Measurements from ENCODE around the gene ETNK2. TPM values are rescaled to one million over a fixed set of nuclear protein-coding genes. Genes with fewer than 3 reads are reported as not detected.
A peak's percentile ranks its signal among the peaks of the same experiment; 100 is the strongest.

ETNK2 gene
- polyA plus RNA-seq, 3 donors: not detected

- H3K36me3 Mint-ChIP-seq: no peaks in the 10 kb centered on the region
- Histone ChIP-seq H3K79me2 (ENCODE audit: insufficient read depth, low read length) (no peaks in the 10 kb centered on the region), H4K20me1 (ENCODE audit: insufficient read depth, low read length) (no peaks in the 10 kb centered on the region), H3K4me2 (replicated peaks; ENCODE audit: extremely low read depth, low read length, poor library complexity, severe bottlenecking) (no peak overlapping the region), H3K9me3 (replicated peaks in 1 of 2; ENCODE audit: control insufficient read depth in 1 of 2, insufficient read depth in 1 of 2, low read length in 2 of 2) (no peaks in the 10 kb centered on the region), H3K27me3 (ENCODE audit: control insufficient read depth in 2 of 2, insufficient read depth in 2 of 2, low read length in 2 of 2) (peaks cover 0 to 2% of the 10 kb centered on the region in 2 donors), H3K27ac (ENCODE audit: low read depth in 1 of 2, low read length in 2 of 2) (no peak overlapping the region), H2AFZ (ENCODE audit: insufficient read depth, low read depth, low read length, poor library complexity, severe bottlenecking) (no peak overlapping the region), H3K4me3 (replicated peaks in 1 of 3; ENCODE audit: low read depth in 2 of 3, low read length in 3 of 3) (no peak overlapping the region), H3K4me1 (ENCODE audit: control insufficient read depth in 1 of 2, insufficient read depth in 2 of 2, low read length in 2 of 2) (peaks cover 15 to 17% of the 10 kb centered on the region in 2 donors), H3K36me3 (replicated peaks in 1 of 2; ENCODE audit: control insufficient read depth in 1 of 2, insufficient read depth in 2 of 2, low read length in 2 of 2) (no peaks in the 10 kb centered on the region), H3K9ac (ENCODE audit: insufficient read depth, low read length, poor library complexity, severe bottlenecking) (no peak overlapping the region)
- intact Hi-C loops (cut with micrococcal nuclease): no loop called here
- no peaks in the 10 kb centered on the region for H3K9me3 Mint-ChIP-seq
- H3K27ac Mint-ChIP-seq: peak overlapping the region in 4 of 7 donors; percentile 1 to 70 (median 62)
- peak in 2 of 3 donors; percentile 10 to 62 for DNase-seq
- TF ChIP-seq, protein P1, sequence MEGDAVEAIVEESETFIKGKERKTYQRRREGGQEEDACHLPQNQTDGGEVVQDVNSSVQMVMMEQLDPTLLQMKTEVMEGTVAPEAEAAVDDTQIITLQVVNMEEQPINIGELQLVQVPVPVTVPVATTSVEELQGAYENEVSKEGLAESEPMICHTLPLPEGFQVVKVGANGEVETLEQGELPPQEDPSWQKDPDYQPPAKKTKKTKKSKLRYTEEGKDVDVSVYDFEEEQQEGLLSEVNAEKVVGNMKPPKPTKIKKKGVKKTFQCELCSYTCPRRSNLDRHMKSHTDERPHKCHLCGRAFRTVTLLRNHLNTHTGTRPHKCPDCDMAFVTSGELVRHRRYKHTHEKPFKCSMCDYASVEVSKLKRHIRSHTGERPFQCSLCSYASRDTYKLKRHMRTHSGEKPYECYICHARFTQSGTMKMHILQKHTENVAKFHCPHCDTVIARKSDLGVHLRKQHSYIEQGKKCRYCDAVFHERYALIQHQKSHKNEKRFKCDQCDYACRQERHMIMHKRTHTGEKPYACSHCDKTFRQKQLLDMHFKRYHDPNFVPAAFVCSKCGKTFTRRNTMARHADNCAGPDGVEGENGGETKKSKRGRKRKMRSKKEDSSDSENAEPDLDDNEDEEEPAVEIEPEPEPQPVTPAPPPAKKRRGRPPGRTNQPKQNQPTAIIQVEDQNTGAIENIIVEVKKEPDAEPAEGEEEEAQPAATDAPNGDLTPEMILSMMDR (IDR thresholded peaks at IDR 0.05): no peak
- H3K4me1 Mint-ChIP-seq: peaks cover 17% of the 10 kb centered on the region
- 22% methylated on average over 1 of the region's 1 CpG for WGBS (ENCODE audit: insufficient coverage)
- peak overlapping the region in 1 of 2 donors; percentile 43 for H3K4me3 Mint-ChIP-seq
- H3K27me3 Mint-ChIP-seq (ENCODE audit: low read depth in 3 of 3): peaks cover 6 to 25% (median 16%) of the 10 kb centered on the region in 3 donors
These were observed 37.9 kb downstream of the ETNK2 start for GRCh38 chr1:204113896-204114295.

DNA sequence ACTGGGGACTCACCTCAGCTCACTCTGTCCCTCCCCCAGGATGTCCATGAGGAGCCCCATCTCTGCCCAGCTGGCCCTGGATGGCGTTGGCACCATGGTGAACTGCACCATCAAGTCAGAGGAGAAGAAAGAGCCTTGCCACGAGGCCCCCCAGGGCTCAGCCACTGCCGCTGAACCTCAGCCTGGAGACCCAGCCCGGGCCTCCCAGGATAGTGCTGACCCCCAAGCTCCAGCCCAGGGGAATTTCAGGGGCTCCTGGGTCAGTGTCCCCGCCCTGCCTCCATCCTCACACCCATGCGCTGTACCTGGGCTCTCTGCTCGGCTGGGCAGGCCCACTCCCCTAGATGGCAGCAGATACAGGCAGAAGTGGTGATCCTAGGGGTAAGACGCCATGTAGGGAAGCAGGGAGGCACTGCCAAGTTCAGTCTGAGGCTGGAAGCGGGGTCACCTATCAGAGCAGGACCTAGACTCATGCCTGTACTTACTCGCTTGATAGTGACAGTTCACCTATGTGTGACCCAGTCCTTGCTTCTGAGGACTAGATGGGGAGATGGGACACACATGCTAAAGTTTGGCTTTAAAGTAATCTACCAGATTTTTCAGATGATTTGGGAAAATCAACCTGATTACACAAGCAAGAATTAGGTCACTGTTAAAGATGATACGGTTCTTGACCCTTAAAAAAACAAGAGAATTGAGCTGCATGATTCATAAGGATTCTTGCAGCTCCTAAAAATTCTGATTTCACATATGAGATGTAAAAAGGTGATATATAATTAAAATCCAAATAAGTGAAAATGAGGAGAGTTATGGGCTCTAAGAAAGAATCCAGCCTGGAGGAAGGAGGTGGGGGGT lies 38.7 kb downstream of the ETNK2 start:
- intact Hi-C loops (cut with micrococcal nuclease): no loop called here
- Histone ChIP-seq H3K4me3 (replicated peaks in 1 of 3; ENCODE audit: low read depth in 2 of 3, low read length in 3 of 3) (no peak overlapping the region), H3K79me2 (ENCODE audit: insufficient read depth, low read length) (no peaks in the 10 kb centered on the region), H3K36me3 (replicated peaks in 1 of 2; ENCODE audit: control insufficient read depth in 1 of 2, insufficient read depth in 2 of 2, low read length in 2 of 2) (no peaks in the 10 kb centered on the region), H4K20me1 (ENCODE audit: insufficient read depth, low read length) (no peaks in the 10 kb centered on the region), H3K9ac (ENCODE audit: insufficient read depth, low read length, poor library complexity, severe bottlenecking) (no peak overlapping the region), H3K4me1 (ENCODE audit: control insufficient read depth in 1 of 2, insufficient read depth in 2 of 2, low read length in 2 of 2) (peaks cover 15 to 17% of the 10 kb centered on the region in 2 donors), H3K27ac (ENCODE audit: low read depth in 1 of 2, low read length in 2 of 2) (no peak overlapping the region), H3K27me3 (ENCODE audit: control insufficient read depth in 2 of 2, insufficient read depth in 2 of 2, low read length in 2 of 2) (peaks cover 0 to 2% of the 10 kb centered on the region in 2 donors), H3K4me2 (replicated peaks; ENCODE audit: extremely low read depth, low read length, poor library complexity, severe bottlenecking) (no peak overlapping the region), H2AFZ (ENCODE audit: insufficient read depth, low read depth, low read length, poor library complexity, severe bottlenecking) (no peak overlapping the region), H3K9me3 (replicated peaks in 1 of 2; ENCODE audit: control insufficient read depth in 1 of 2, insufficient read depth in 1 of 2, low read length in 2 of 2) (no peaks in the 10 kb centered on the region)
- Mint-ChIP-seq H3K9me3 (no peaks in the 10 kb centered on the region), H3K27me3 (ENCODE audit: low read depth in 3 of 3) (peaks cover 14 to 24% (median 18%) of the 10 kb centered on the region in 3 donors), H3K27ac (peak overlapping the region in 2 of 7 donors; percentile 38 to 58), H3K4me1 (peaks cover 17% of the 10 kb centered on the region), H3K36me3 (no peaks in the 10 kb centered on the region), H3K4me3 (no peak overlapping the region)
- TF ChIP-seq, protein P1 (IDR thresholded peaks at IDR 0.05): no peak
- no peak for DNase-seq
- WGBS (ENCODE audit: insufficient coverage): 87% methylated on average over 4 of the region's 11 CpGs
